Karpas-422 (cell line): ENCODE data around the gene PLD1. TPM values are rescaled to one million over a fixed set of nuclear protein-coding genes. Genes with fewer than 3 reads are reported as not detected.

Experiments used
- DNase-seq: peaks from one replicate; pipeline ENCODE4 v3.0.0-alpha.2; 2015
- H2AFZ ChIP-seq: fragments of 200-600 bp; sonication (generic); 2 replicates; pipeline ENCODE4 v1.6.1; 2014; ENCODE audit warnings: antibody characterized with exemption, low read length, mixed read lengths
- H3K27ac ChIP-seq: fragments of 200-600 bp; sonication (generic); 2 replicates; pipeline ENCODE4 v1.5.1; 2014; ENCODE audit warnings: mild to moderate bottlenecking, low read length, moderate library complexity
- H3K27me3 ChIP-seq: fragments of 200-600 bp; sonication (generic); 2 replicates; pipeline ENCODE4 v1.6.1; 2014; ENCODE audit warnings: low read length, mixed read lengths
- H3K36me3 ChIP-seq: fragments of 200-600 bp; sonication (generic); 2 replicates; pipeline ENCODE4 v1.6.1; 2014; ENCODE audit warnings: low read length, mixed read lengths; ENCODE audit not compliant: insufficient read depth
- H3K4me1 ChIP-seq: fragments of 200-600 bp; sonication (generic); 2 replicates; pipeline ENCODE4 v1.6.1; 2014; ENCODE audit warnings: mild to moderate bottlenecking, low read length, mixed read lengths
- H3K4me2 ChIP-seq: fragments of 200-600 bp; sonication (generic); 2 replicates; pipeline ENCODE4 v1.6.1; 2014; ENCODE audit warnings: low read length, low read depth, mild to moderate bottlenecking; ENCODE audit not compliant: poor library complexity, severe bottlenecking
- H3K4me3 ChIP-seq: fragments of 200-600 bp; sonication (generic); 2 replicates; pipeline ENCODE4 v1.5.1; 2014; ENCODE audit warnings: mild to moderate bottlenecking, antibody characterized with exemption, low read length, mixed read lengths
- H3K79me2 ChIP-seq: fragments of 200-600 bp; sonication (generic); 2 replicates; pipeline ENCODE4 v1.6.1; 2014; ENCODE audit warnings: mild to moderate bottlenecking, low read length, mixed read lengths
- H3K9ac ChIP-seq: fragments of 200-600 bp; sonication (generic); 2 replicates; pipeline ENCODE4 v1.6.0; 2014; ENCODE audit warnings: low read length
- H3K9me2 ChIP-seq: fragments of 200-600 bp; sonication (generic), shearing (Covaris generic); replicated peaks from 2 replicates; pipeline ENCODE4 v1.6.0; 2014; ENCODE audit warnings: mild to moderate bottlenecking, low read length, moderate library complexity; ENCODE audit not compliant: insufficient read depth
- H3K9me3 ChIP-seq: fragments of 300-700, 200-600 bp; sonication (generic); 2 replicates; pipeline ENCODE4 v1.6.1; 2014; ENCODE audit warnings: low read length, mixed read lengths
- H4K20me1 ChIP-seq: fragments of 200-600 bp; sonication (generic); 2 replicates; pipeline ENCODE4 v1.6.1; 2014; ENCODE audit warnings: mild to moderate bottlenecking, antibody characterized with exemption, low read length, low read depth; ENCODE audit not compliant: insufficient read depth
- total RNA-seq: library from RNA; depleted of rRNA; stranded (reverse); fragments of >200 nt; shearing (Covaris generic); gene quantifications from 2 replicates; pipeline ENCODE4 v1.2.3, GENCODE V29; 2014; ENCODE audit warnings: low replicate concordance

The PLD1 gene
- total RNA-seq, 1 experiment from 2014 or later: not detected

GRCh38 chr3:171772427-171773056, 37.7 kb downstream of the PLD1 start:
- Histone ChIP-seq H3K4me2 (no peak overlapping the region), H3K27me3 (no peaks in the 10 kb centered on the region), H3K9ac (no peak overlapping the region), H3K36me3 (no peaks in the 10 kb centered on the region), H3K9me3 (no peaks in the 10 kb centered on the region), H3K79me2 (no peaks in the 10 kb centered on the region), H3K4me3 (no peak overlapping the region), H2AFZ (no peak overlapping the region), H3K4me1 (no peaks in the 10 kb centered on the region; the same call in 1 of the 2 replicates), H3K9me2 (no peaks in the 10 kb centered on the region), H3K27ac (no peak overlapping the region), H4K20me1 (no peaks in the 10 kb centered on the region)
- DNase-seq: peak; percentile 79

GRCh38 chr3:171770689-171771620, 39.3 kb downstream of the PLD1 start:
- no peaks in the 10 kb centered on the region for H3K9me3 ChIP-seq
- no peak overlapping the region for H3K4me3 ChIP-seq
- no peaks in the 10 kb centered on the region for H3K36me3 ChIP-seq
- H3K4me1 ChIP-seq: no peaks in the 10 kb centered on the region; the same call in 1 of the 2 replicates
- H2AFZ ChIP-seq: no peak overlapping the region
- no peak overlapping the region for H3K4me2 ChIP-seq
- no peak overlapping the region for H3K27ac ChIP-seq
- no peaks in the 10 kb centered on the region for H3K27me3 ChIP-seq
- no peaks in the 10 kb centered on the region for H3K9me2 ChIP-seq
- H3K79me2 ChIP-seq: no peaks in the 10 kb centered on the region
- no peak overlapping the region for H3K9ac ChIP-seq
- no peak for DNase-seq
- H4K20me1 ChIP-seq: no peaks in the 10 kb centered on the region

- no peaks in the 10 kb centered on the region for H3K9me3 ChIP-seq
- H3K27me3 ChIP-seq: no peaks in the 10 kb centered on the region
- H3K9me2 ChIP-seq: no peaks in the 10 kb centered on the region
- DNase-seq: no peak
- H3K4me1 ChIP-seq: no peaks in the 10 kb centered on the region; the same call in 1 of the 2 replicates
- no peaks in the 10 kb centered on the region for H3K79me2 ChIP-seq
- no peak overlapping the region for H3K27ac ChIP-seq
- H3K9ac ChIP-seq: no peak overlapping the region
- H4K20me1 ChIP-seq: no peaks in the 10 kb centered on the region
- H3K4me2 ChIP-seq: no peak overlapping the region
- no peak overlapping the region for H2AFZ ChIP-seq
- no peaks in the 10 kb centered on the region for H3K36me3 ChIP-seq
- H3K4me3 ChIP-seq: no peak overlapping the region
These were observed 40.8 kb downstream of the PLD1 start for GRCh38 chr3:171769461-171769860.

GRCh38 chr3:171768986-171769385, 41.3 kb downstream of the PLD1 start:
- Histone ChIP-seq H3K9me3 (no peaks in the 10 kb centered on the region), H3K79me2 (no peaks in the 10 kb centered on the region), H3K9ac (no peak overlapping the region), H3K4me2 (no peak overlapping the region), H2AFZ (no peak overlapping the region), H3K27ac (no peak overlapping the region), H3K4me1 (no peaks in the 10 kb centered on the region; the same call in 1 of the 2 replicates), H3K27me3 (no peaks in the 10 kb centered on the region), H3K9me2 (no peaks in the 10 kb centered on the region), H3K4me3 (no peak overlapping the region), H4K20me1 (no peaks in the 10 kb centered on the region), H3K36me3 (no peaks in the 10 kb centered on the region)
- no peak for DNase-seq

- no peaks in the 10 kb centered on the region for H3K27me3 ChIP-seq
- no peaks in the 10 kb centered on the region for H4K20me1 ChIP-seq
- no peak overlapping the region for H3K4me2 ChIP-seq
- no peak overlapping the region for H2AFZ ChIP-seq
- no peak for DNase-seq
- no peak overlapping the region for H3K4me3 ChIP-seq
- no peak overlapping the region for H3K9ac ChIP-seq
- H3K27ac ChIP-seq: no peak overlapping the region
- H3K9me2 ChIP-seq: no peaks in the 10 kb centered on the region
- H3K79me2 ChIP-seq: no peaks in the 10 kb centered on the region
- no peaks in the 10 kb centered on the region; the same call in 1 of the 2 replicates for H3K4me1 ChIP-seq
- no peaks in the 10 kb centered on the region for H3K36me3 ChIP-seq
- H3K9me3 ChIP-seq: no peaks in the 10 kb centered on the region
These were observed 41.9 kb downstream of the PLD1 start for GRCh38 chr3:171768281-171768900.

GRCh38 chr3:171765511-171765887, 44.8 kb downstream of the PLD1 start:
- no peak for DNase-seq
- no peak overlapping the region for H3K27ac ChIP-seq
- no peaks in the 10 kb centered on the region for H4K20me1 ChIP-seq
- H3K4me3 ChIP-seq: no peak overlapping the region
- no peaks in the 10 kb centered on the region for H3K9me3 ChIP-seq
- H2AFZ ChIP-seq: no peak overlapping the region
- H3K9ac ChIP-seq: no peak overlapping the region
- no peaks in the 10 kb centered on the region for H3K36me3 ChIP-seq
- no peaks in the 10 kb centered on the region for H3K79me2 ChIP-seq
- no peaks in the 10 kb centered on the region for H3K4me1 ChIP-seq
- H3K4me2 ChIP-seq: no peak overlapping the region
- H3K9me2 ChIP-seq: no peaks in the 10 kb centered on the region
- H3K27me3 ChIP-seq: no peaks in the 10 kb centered on the region

GRCh38 chr3:171763392-171763791, 46.9 kb downstream of the PLD1 start:
- Histone ChIP-seq H3K27ac (no peak overlapping the region), H3K4me3 (no peak overlapping the region), H3K9me2 (no peaks in the 10 kb centered on the region), H3K4me1 (no peaks in the 10 kb centered on the region), H4K20me1 (no peaks in the 10 kb centered on the region), H3K79me2 (no peaks in the 10 kb centered on the region), H2AFZ (no peak overlapping the region), H3K9me3 (no peaks in the 10 kb centered on the region), H3K4me2 (no peak overlapping the region), H3K9ac (no peak overlapping the region), H3K36me3 (no peaks in the 10 kb centered on the region), H3K27me3 (no peaks in the 10 kb centered on the region)
- no peak for DNase-seq

GRCh38 chr3:171760477-171760876, 49.8 kb downstream of the PLD1 start:
- Histone ChIP-seq H3K9ac (no peak overlapping the region), H3K4me3 (no peak overlapping the region), H3K36me3 (no peaks in the 10 kb centered on the region), H3K27ac (no peak overlapping the region), H2AFZ (no peak overlapping the region), H3K4me2 (no peak overlapping the region), H3K9me3 (no peaks in the 10 kb centered on the region), H3K9me2 (no peaks in the 10 kb centered on the region), H3K4me1 (no peaks in the 10 kb centered on the region), H3K27me3 (no peaks in the 10 kb centered on the region), H4K20me1 (no peaks in the 10 kb centered on the region), H3K79me2 (no peaks in the 10 kb centered on the region)
- no peak for DNase-seq
